Measurements from ENCODE around the gene RDH14. TPM values are rescaled to one million over a fixed set of nuclear protein-coding genes. Genes with fewer than 3 reads are reported as not detected.

The RDH14 gene
- polyA plus RNA-seq, 3 donors: 43.7 to 48.9 (median 46.3) TPM

GRCh38 chr2:18522484-18523146 lies 37.8 kb downstream of the RDH14 start:
- no peak for DNase-seq (ENCODE audit: low read depth in 3 of 3, low spot score in 2 of 3)

- DNase-seq (ENCODE audit: low read depth in 3 of 3, low spot score in 2 of 3): peak; percentile 74 to 81 (median 76)
Observed at GRCh38 chr2:18520451-18521425, 39.7 kb downstream of the RDH14 start.

- DNase-seq (ENCODE audit: low read depth in 3 of 3, low spot score in 2 of 3): no peak
Observed at GRCh38 chr2:18519914-18520450, 40.5 kb downstream of the RDH14 start.

- DNase-seq (ENCODE audit: low read depth in 3 of 3, low spot score in 2 of 3): no peak
Observed at GRCh38 chr2:18518116-18519111, 42.0 kb downstream of the RDH14 start.

- no peak for DNase-seq (ENCODE audit: low read depth in 3 of 3, low spot score in 2 of 3)
Observed at GRCh38 chr2:18517386-18517785, 43.1 kb downstream of the RDH14 start.

- no peak for DNase-seq (ENCODE audit: low read depth in 3 of 3, low spot score in 2 of 3)
Observed at GRCh38 chr2:18516112-18516511, 44.3 kb downstream of the RDH14 start.

DNA sequence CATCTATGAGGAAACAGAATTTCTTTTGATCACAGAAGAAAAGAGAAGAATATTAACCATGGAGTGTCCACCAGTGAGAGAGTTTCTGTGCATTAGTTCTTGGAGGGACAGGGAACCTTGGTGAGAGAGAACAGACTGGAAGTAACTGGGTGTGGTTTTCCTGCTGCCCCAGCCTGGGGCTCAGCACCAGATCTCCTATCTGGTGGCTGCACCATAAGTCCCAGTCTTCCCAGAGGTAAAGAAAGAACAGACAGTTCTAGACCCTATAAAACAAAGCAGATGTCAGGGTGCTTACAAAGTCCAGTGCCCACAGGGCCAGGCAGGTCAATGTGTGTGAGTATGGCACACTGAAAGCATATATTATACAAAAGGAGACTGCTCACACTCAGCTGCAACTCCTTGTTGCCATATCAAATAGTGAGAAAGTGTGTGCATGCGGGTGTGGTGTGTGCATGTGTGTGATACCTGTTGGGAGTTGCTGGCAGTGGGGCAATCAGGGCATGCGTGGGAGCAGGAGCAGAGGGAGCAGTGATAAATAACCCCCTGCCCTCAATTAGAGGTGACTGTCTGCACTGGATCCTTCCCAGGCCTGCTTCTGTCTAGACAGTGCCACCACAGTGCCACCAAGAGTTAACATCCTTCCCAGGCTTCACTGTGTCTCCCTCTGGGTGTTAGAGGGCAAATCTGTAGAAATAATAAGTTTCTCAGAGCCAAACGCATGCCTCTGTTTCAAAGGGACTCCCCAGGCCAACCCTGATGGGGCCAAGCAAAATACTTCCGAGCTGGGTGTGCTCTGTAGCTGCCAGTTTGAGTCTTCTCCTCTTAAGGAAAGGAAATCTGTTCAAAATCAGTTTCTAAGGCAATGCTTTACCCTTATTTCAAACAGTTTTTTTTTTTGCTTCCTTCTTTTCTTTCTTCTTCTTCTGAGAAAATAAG lies 45.7 kb downstream of the RDH14 start:
- DNase-seq (ENCODE audit: low read depth in 3 of 3, low spot score in 2 of 3): no peak

DNA sequence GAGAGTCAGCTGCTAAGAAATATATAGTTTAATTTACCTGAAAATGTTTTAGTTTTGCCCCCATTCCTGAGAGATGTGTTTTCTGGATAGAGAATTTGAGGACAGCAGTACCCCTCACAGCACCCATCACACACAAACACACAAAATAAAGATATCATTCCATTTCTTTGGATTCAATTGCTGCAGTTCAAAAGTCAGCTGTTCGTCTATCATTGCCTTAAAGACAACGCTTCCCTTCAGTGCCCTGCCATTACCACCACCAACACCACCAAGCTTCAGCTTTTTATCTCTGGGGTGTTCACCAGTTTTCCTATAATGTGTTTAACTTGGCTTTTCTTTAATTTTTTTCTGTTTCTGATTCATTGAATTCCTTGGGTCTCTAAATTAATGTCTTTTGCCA lies 49.7 kb downstream of the RDH14 start:
- no peak for DNase-seq (ENCODE audit: low read depth in 3 of 3, low spot score in 2 of 3)

GRCh38 chr2:18506883-18507509 lies 53.5 kb downstream of the RDH14 start:
- no peak for DNase-seq (ENCODE audit: low read depth in 3 of 3, low spot score in 2 of 3)

- DNase-seq (ENCODE audit: low read depth in 3 of 3, low spot score in 2 of 3): no peak
Observed at GRCh38 chr2:18505703-18506341, 54.6 kb downstream of the RDH14 start.

Other genes starting within 250 kb of the RDH14 start
- gene NT5C1B, start 28.9 kb upstream of the RDH14 start, polyA plus RNA-seq (ENCODE audit: insufficient read length in 3 of 3): 1 to 10 TPM in 1 of 3 donors, under 1 TPM in 2; 0.51 to 1.3 (median 0.61) TPM